HL-60 (cell line): Measurements from ENCODE around the gene FEM1A.

Experiments
- GABPA ChIP-seq: IDR thresholded peaks from 2 replicates; pipeline ENCODE4 v1.6.1; 2012; ENCODE audit warnings: low read depth
- TF ChIP-seq, protein P1 (sequence below): IDR thresholded peaks from one replicate; pipeline ENCODE4 v1.5.1; 2011; ENCODE audit warnings: low read length, control low read depth, inconsistent platforms; ENCODE audit not compliant: insufficient read depth

DNA sequence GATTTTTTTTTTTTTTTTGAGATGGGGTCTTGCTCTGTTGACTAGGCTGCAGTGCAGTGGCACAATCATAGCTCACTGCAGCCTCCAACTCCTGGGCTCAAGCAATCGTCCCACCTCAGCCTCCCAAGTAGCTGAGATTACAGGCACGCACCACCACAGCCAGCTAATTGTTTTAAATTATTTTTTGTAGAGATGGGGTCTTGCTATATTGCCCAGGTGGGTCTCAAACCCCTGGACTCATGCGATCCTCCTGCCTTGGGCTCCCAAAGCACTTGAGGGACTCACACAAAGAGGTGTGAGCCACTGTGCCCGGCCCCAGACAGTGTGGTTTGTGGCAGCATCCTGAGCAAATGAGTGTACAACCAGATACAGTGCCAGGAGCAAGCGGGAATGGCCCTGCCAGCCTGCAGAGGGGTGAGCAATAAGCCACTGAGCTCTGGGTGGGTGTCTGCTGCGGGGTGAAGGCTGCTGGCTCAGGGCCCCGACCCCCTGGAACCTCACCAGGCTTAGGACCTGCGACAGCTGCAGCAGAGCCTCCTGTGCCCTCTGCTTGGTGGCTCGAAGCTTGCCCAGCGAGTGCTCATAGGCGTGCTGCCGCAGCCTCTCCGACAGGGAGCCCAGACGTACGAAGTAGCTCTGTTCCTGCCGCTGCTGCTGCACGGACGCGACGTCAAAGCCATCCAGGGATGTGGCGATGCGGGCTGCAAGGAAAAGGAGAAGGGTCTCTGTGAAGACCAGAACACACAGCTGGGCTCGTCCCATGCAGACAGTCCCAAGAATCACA is 55.8 kb downstream of the FEM1A start:
- TF ChIP-seq, protein P1, sequence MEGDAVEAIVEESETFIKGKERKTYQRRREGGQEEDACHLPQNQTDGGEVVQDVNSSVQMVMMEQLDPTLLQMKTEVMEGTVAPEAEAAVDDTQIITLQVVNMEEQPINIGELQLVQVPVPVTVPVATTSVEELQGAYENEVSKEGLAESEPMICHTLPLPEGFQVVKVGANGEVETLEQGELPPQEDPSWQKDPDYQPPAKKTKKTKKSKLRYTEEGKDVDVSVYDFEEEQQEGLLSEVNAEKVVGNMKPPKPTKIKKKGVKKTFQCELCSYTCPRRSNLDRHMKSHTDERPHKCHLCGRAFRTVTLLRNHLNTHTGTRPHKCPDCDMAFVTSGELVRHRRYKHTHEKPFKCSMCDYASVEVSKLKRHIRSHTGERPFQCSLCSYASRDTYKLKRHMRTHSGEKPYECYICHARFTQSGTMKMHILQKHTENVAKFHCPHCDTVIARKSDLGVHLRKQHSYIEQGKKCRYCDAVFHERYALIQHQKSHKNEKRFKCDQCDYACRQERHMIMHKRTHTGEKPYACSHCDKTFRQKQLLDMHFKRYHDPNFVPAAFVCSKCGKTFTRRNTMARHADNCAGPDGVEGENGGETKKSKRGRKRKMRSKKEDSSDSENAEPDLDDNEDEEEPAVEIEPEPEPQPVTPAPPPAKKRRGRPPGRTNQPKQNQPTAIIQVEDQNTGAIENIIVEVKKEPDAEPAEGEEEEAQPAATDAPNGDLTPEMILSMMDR, result no peak
- no peak for TF ChIP-seq GABPA
